GM19463 (cell line): ENCODE data around the gene SLC4A11.
"Not testable (repeated sequence)": the region's sequence is repeated elsewhere in the genome, so short reads cannot be mapped to it uniquely, and the experiment has no call there.

Experiments used
- ATAC-seq: cut with Tn5 transposase; IDR thresholded peaks from one replicate; pipeline ENCODE4 v1.9.1; 2021; ENCODE audit warnings: mild to moderate bottlenecking, moderate library complexity; ENCODE audit not compliant: unreplicated experiment

SLC4A11 gene

GRCh38 chr20:3204124-3204794 lies 34.7 kb downstream of the SLC4A11 start, which contains the start of gene DDRGK1:
TSS of gene DDRGK1 (minus strand) at chr20:3204682. CDS start at chr20:3204627, 55 bp downstream.
- peak; percentile 85 for ATAC-seq

- ATAC-seq: peak; percentile 13
Observed at GRCh38 chr20:3203315-3204123, 35.5 kb downstream of the SLC4A11 start.

DNA sequence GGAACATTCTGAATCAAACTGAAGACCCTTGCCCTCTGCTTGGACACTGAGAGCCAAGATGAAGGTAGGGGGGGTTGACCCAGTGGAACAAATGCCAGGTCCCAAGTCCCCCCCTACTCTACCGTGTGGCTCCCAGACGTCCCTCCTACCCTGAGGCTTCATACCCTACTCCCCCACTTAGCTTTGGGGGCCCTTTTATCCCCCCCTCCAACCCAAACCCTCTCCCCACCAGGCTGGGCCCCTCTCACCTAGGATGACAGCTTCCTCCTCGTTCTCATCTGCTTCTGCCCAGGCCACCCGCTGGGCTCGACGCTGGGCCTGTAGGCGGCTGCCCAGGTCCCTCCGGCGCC lies 36.0 kb downstream of the SLC4A11 start:
- ATAC-seq: no peak

DNA sequence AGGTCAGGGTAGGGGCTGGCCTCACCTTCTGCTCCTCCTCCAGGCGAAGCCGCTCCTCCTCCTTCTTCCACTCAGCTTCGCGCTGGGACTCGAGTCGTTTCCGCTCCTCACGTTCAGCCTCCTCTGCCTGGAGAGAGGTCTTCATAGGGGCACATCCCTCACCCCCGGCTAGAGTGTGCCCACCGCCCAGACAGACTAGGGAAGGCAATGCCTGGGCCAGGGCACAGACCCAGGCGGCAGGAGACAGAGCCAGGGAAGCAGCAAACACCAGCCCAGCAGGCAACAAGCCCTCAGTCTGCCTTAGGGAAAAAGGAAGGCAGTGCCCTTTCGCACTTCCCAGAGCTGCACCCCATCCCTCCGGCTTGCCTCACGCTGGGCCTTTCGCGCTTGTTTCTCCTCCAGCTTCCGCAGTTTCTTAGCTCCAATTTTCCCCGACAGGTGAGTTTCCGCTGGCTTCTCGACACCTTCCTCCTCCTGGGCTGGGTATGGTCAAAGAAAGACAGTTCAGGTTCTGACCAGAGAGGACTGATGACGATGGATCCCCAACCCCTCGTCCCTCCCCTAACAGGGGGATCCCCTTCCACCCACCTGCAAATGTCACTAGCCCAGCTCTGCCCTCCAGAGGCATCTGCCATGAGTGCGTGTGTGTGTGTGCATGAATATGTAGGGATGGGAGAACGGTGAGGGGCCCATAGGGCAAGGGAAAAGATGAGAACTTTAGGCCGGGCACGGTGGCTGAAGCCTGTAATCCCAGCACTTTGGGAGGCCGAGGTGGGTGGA lies 38.8 kb downstream of the SLC4A11 start:
- ATAC-seq: no peak

- ATAC-seq: no peak
Observed at GRCh38 chr20:3199206-3199605, 39.8 kb downstream of the SLC4A11 start.

DNA sequence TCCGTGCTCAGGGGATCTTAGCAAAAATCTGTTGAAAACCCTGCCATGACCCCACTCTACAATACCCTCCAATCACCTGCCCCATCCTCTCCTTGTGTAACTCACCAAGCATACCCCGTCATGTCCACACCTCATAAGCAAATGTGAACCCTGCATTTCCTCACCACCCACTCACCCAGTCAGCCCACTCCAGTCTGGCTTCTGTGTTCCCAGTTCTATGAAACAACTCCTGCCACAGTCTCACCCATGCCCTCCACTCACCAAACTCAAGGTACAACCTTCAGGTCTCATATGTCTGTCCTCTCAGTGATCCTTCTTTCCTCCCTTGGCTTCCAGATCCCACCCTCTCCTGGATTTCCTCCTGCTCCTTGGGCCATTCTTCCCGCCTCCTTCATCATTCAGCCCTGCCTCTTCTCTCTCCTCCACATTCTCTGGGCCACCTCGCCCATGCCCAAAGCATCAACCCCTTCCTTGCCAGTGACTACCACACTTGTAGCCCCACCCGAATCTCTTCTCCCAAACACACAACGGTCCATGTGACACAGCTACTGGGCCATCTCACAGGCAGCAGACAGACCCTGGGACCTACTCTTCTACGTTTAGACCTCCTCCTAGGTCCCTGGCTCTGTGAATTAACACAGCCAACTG lies 43.3 kb downstream of the SLC4A11 start:
- ATAC-seq: no peak

DNA sequence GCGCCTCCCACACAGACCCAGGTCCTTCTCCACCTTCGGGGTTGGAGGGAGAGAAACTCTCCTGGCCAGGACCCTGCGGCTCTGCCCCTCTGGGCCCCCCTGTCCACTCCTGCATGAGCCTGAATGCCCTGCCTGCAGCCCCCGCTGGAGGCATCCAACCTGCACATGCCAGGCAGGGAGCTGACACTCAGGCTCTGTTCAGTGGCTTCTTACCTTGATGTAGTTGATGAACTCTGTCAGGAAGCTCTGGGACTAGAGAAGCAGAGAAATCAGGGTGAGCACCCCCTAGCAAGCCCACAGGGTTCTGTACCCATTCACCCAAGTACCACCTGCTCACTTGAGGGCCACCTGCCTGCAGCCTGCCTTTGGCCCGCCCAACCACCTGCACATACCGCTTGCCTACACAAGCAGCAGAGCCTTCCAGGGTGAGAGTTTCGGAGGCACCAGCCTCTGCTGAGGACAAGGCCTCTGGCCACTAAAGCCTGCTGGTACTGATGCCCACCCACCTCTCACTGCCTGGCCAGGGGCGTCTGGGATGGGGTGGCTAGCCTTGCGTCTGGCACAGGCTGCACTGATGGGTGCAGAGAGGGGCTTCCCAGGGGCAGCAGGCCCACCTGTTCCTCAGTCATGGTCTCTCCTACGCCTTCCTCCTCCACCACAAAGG lies 44.2 kb downstream of the SLC4A11 start:
- no peak for ATAC-seq

GRCh38 chr20:3193806-3194616 lies 45.0 kb downstream of the SLC4A11 start:
- no peak for ATAC-seq

GRCh38 chr20:3192226-3193015 lies 46.6 kb downstream of the SLC4A11 start:
- ATAC-seq: no peak

GRCh38 chr20:3190681-3191111 lies 48.3 kb downstream of the SLC4A11 start:
- no peak for ATAC-seq

DNA sequence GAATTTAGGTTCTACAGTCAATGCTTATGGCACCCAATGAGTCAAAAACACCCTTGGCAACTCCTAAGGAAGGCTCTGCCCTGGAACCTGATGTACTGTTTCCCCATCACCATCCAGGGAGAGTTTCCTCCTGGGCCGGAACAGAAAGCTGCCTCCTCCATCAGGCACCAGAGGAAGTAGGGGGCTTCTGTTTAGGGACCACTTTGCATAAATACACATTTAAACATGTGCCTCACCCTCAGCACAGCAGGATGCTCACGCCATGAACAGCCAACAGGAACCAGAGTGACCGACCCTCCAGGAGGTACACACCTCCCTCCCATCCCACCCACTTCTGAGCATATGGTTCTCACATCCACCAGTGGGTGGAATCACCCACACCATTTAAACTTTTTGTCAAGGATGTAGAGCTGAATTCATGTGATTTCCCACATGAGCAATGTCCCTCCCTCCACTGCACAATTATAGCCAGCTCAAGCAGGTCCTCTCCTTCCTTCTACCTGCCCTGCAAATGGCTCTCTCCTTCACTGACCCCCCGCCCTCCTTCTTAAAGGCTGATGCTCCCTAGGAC lies 49.3 kb downstream of the SLC4A11 start:
- no peak for ATAC-seq

- no peak for ATAC-seq
Observed at GRCh38 chr20:3188823-3189413, 50.1 kb downstream of the SLC4A11 start.

DNA sequence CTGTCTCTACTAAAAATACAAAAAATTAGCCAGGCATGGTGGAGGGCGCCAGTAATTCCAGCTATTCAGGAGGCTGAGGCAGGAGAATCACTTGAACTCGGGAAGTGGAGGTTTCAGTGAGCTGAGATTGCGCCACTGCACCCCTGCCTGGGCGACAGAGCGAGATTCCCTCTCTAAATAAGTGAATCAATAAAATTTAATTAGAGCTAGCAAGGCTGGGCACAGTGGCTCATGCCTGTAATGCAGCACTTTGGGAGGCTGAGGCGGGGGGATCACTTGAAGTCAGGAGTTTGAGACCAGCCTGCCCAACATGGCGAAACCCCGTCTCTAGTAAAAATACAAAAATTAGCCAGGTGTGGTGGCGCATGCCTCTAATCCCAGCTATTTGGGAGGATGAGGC lies 51.1 kb downstream of the SLC4A11 start:
- not testable (repeated sequence) for ATAC-seq

GRCh38 chr20:3183896-3184612 lies 54.9 kb downstream of the SLC4A11 start:
- no peak for ATAC-seq

DNA sequence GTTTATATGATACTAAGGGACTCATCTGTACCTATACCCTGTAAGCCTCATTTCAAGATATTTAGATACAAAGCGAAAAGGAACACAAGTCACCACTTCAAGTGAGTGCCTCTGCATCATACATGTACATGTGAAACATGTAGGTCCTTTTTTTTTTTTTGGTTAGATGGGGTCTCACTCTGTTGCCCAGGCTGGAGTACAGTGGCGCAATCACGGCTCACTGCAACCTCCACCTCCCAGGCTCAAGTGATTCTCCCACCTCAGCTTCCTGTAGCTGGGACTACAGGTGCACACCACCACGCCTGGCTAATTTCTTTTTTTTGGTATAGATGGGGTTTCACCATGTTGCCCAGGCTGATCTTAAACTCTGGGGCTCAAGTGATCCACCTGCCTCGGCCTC lies 56.6 kb downstream of the SLC4A11 start:
- not testable (repeated sequence) for ATAC-seq

- ATAC-seq: no peak
Observed at GRCh38 chr20:3181270-3181669, 57.7 kb downstream of the SLC4A11 start.

- ATAC-seq: no peak
Observed at GRCh38 chr20:3180319-3180718, 58.7 kb downstream of the SLC4A11 start.
